Thoracic aorta (tissue), 2 donors: ENCODE results near the gene DYNLT2. TPM values are rescaled to one million over a fixed set of nuclear protein-coding genes. Genes with fewer than 3 reads are reported as not detected.

Source experiments
- ATAC-seq: fragments of 150-250 bp; one replicate; pipeline ENCODE4 v1.8.0; 2017; ENCODE audit warnings: low read depth; ENCODE audit not compliant: insufficient number of reproducible peaks, low FRiP score
- DNase-seq: peaks from one replicate; pipeline ENCODE4 v3.0.0-alpha.2; 2020; ENCODE audit warnings: low spot score
- H3K27ac ChIP-seq, 2 donors: fragments of 200-600 bp; sonication (generic); 1 replicate in 1 of 2; 2 replicates in 1 of 2; pipeline ENCODE4 v1.5.1; 2016; ENCODE audit warnings: mild to moderate bottlenecking in 2 of 2, moderate library complexity in 2 of 2
- H3K27me3 ChIP-seq: fragments of 200-600 bp; sonication (generic); replicated peaks from 2 replicates; pipeline ENCODE4 v1.6.0; 2016; ENCODE audit warnings: mild to moderate bottlenecking; ENCODE audit not compliant: insufficient read depth
- H3K36me3 ChIP-seq: fragments of 200-600 bp; sonication (generic); one replicate; pipeline ENCODE4 v1.5.1; 2016
- H3K4me1 ChIP-seq, 2 donors: fragments of 200-600 bp; sonication (generic); 1 replicate in 1 of 2; 2 replicates in 1 of 2; pipeline versions ENCODE4 v1.5.1 to v1.6.0; 2016; ENCODE audit warnings: low read depth in 2 of 2, mild to moderate bottlenecking in 1 of 2; ENCODE audit not compliant: control insufficient read depth in 1 of 2
- H3K4me3 ChIP-seq: fragments of 200-600 bp; sonication (generic); 2 replicates; pipeline ENCODE4 v1.5.1; 2016; ENCODE audit warnings: mild to moderate bottlenecking
- H3K9me3 ChIP-seq: fragments of 200-600 bp; sonication (generic); 2 replicates; pipeline ENCODE4 v1.5.1; 2016
- CTCF ChIP-seq: fragments of 200-600 bp; sonication (generic); IDR thresholded peaks from one replicate; pipeline ENCODE4 v1.5.1; 2019; ENCODE audit warnings: antibody characterized with exemption
- total RNA-seq, 2 donors: library from RNA; depleted of rRNA; stranded (reverse); fragments of >200 nt; gene quantifications; one replicate each; pipeline versions ENCODE4 v1.1.0 to v1.2.3, GENCODE V29; 2016

DYNLT2 gene
- total RNA-seq, 2 donors from 2014 or later, result 0.95 to 3.0 TPM

GRCh38 chr6:169738976-169739529 lies 12.3 kb downstream of the DYNLT2 start:
- no peak for DNase-seq
- H3K4me3 ChIP-seq, result no peak overlapping the region

GRCh38 chr6:169738204-169738975 lies 13.0 kb downstream of the DYNLT2 start:
- no peak for ATAC-seq

More at GRCh38 chr6:169738976-169739529, 12.3 kb downstream of the DYNLT2 start:
- no peak overlapping the region for H3K27ac ChIP-seq
- H3K9me3 ChIP-seq, result no peaks in the 10 kb centered on the region
- H3K36me3 ChIP-seq, result no peaks in the 10 kb centered on the region
- H3K27me3 ChIP-seq, result no peaks in the 10 kb centered on the region
- no peak for TF ChIP-seq CTCF
- no peaks in the 10 kb centered on the region for H3K4me1 ChIP-seq
- ATAC-seq, result no peak

GRCh38 chr6:169729961-169730360 lies 21.4 kb downstream of the DYNLT2 start:
- no peak for ATAC-seq

More at GRCh38 chr6:169738204-169738975, 13.0 kb downstream of the DYNLT2 start:
- Histone ChIP-seq H3K27ac (no peak overlapping the region), H3K27me3 (no peaks in the 10 kb centered on the region), H3K4me3 (no peak overlapping the region), H3K36me3 (no peaks in the 10 kb centered on the region), H3K4me1 (no peaks in the 10 kb centered on the region), H3K9me3 (no peaks in the 10 kb centered on the region)
- DNase-seq, result no peak
- TF ChIP-seq CTCF, result no peak

GRCh38 chr6:169726963-169727362 lies 24.4 kb downstream of the DYNLT2 start:
- H3K9me3 ChIP-seq, result no peaks in the 10 kb centered on the region
- no peak for TF ChIP-seq CTCF
- H3K36me3 ChIP-seq, result no peaks in the 10 kb centered on the region
- no peak for ATAC-seq
- H3K27ac ChIP-seq, result no peak overlapping the region
- H3K4me1 ChIP-seq, result peaks cover 6 to 15% of the 10 kb centered on the region in 2 donors
- DNase-seq, result no peak
- no peak overlapping the region for H3K4me3 ChIP-seq
- no peaks in the 10 kb centered on the region for H3K27me3 ChIP-seq

More at GRCh38 chr6:169729961-169730360, 21.4 kb downstream of the DYNLT2 start:
- H3K36me3 ChIP-seq, result no peaks in the 10 kb centered on the region
- H3K27me3 ChIP-seq, result no peaks in the 10 kb centered on the region
- no peak overlapping the region for H3K4me3 ChIP-seq
- H3K27ac ChIP-seq, result no peak overlapping the region
- peaks cover 0 to 4% of the 10 kb centered on the region in 2 donors for H3K4me1 ChIP-seq
- no peak for DNase-seq
- no peaks in the 10 kb centered on the region for H3K9me3 ChIP-seq
- no peak for TF ChIP-seq CTCF

- TF ChIP-seq CTCF, result no peak
- DNase-seq (no peak), ATAC-seq (no peak)
- Histone ChIP-seq H3K4me3 (no peak overlapping the region), H3K4me1 (peaks cover 15 to 22% of the 10 kb centered on the region in 2 donors), H3K9me3 (no peaks in the 10 kb centered on the region), H3K27ac (no peak overlapping the region), H3K36me3 (no peaks in the 10 kb centered on the region), H3K27me3 (no peaks in the 10 kb centered on the region)
Measured at GRCh38 chr6:169726049-169726400, 25.3 kb downstream of the DYNLT2 start.
